ENCODE data around the gene KHDRBS2.

Gene KHDRBS2

GRCh38 chr6:61989616-61990015, 296.4 kb downstream of the KHDRBS2 start:
- no peak overlapping the region for H3K4me3 ChIP-seq (ENCODE audit: low read depth, low read length)
- no peak for TF ChIP-seq CTCF (IDR thresholded peaks at IDR 0.05; ENCODE audit: insufficient read depth, low read depth, low read length, missing control alignments)
- DNase-seq (ENCODE audit: low read depth) = no peak

GRCh38 chr6:61980622-61981021, 305.4 kb downstream of the KHDRBS2 start:
- H3K4me3 ChIP-seq (ENCODE audit: low read depth, low read length) = no peak overlapping the region
- DNase-seq (ENCODE audit: low read depth) = no peak
- no peak for TF ChIP-seq CTCF (IDR thresholded peaks at IDR 0.05; ENCODE audit: insufficient read depth, low read depth, low read length, missing control alignments)

GRCh38 chr6:61977947-61978346, 308.1 kb downstream of the KHDRBS2 start:
- no peak for DNase-seq (ENCODE audit: low read depth)
- no peak overlapping the region for H3K4me3 ChIP-seq (ENCODE audit: low read depth, low read length)
- no peak for TF ChIP-seq CTCF (IDR thresholded peaks at IDR 0.05; ENCODE audit: insufficient read depth, low read depth, low read length, missing control alignments)

DNA sequence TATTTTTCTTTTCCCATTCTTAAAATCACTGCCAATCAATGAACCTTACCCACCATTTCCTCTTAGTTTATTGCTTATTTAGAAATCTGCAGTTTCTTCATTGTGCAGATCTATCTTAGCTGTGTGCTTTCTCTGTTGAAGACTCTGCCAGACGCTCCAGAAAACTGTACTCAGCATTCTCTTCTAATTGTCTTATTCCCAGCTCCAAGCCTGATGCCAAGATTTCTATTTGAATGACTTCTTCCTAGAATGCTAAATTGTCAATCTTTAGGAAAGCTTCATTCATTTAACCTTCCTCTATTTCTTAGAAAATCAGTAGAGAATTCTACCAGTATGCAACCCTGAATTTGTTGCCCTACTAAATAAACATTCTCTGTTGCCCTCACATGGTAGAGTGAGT, 308.9 kb downstream of the KHDRBS2 start:
- no peak for TF ChIP-seq CTCF (IDR thresholded peaks at IDR 0.05; ENCODE audit: insufficient read depth, low read depth, low read length, missing control alignments)
- no peak overlapping the region for H3K4me3 ChIP-seq (ENCODE audit: low read depth, low read length)
- no peak for DNase-seq (ENCODE audit: low read depth)

DNA sequence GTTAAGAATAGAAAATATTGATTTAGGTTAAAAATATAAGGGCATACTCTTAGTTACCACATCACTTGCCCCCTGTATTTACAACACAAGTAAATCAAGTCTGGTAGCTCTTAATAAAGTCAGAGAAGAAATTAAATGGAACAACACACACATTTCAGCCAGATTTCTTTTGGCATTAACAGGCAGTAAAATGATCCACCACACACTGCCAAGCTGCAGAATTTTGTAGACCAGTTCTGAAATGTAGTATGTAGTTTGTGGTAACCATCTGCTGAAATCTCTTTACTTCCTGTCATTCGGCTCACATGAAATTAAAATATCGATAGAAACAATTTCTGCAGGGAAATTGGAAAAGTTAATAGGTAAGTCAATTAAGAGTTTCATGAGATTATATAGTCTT, 326.8 kb downstream of the KHDRBS2 start:
- TF ChIP-seq CTCF (IDR thresholded peaks at IDR 0.05; ENCODE audit: insufficient read depth, low read depth, low read length, missing control alignments) = no peak
- H3K4me3 ChIP-seq (ENCODE audit: low read depth, low read length) = no peak overlapping the region
- no peak for DNase-seq (ENCODE audit: low read depth)

- no peak overlapping the region for H3K4me3 ChIP-seq (ENCODE audit: low read depth, low read length)
- no peak for TF ChIP-seq CTCF (IDR thresholded peaks at IDR 0.05; ENCODE audit: insufficient read depth, low read depth, low read length, missing control alignments)
- no peak for DNase-seq (ENCODE audit: low read depth)
These were observed 332.2 kb downstream of the KHDRBS2 start for GRCh38 chr6:61953851-61954250.

DNA sequence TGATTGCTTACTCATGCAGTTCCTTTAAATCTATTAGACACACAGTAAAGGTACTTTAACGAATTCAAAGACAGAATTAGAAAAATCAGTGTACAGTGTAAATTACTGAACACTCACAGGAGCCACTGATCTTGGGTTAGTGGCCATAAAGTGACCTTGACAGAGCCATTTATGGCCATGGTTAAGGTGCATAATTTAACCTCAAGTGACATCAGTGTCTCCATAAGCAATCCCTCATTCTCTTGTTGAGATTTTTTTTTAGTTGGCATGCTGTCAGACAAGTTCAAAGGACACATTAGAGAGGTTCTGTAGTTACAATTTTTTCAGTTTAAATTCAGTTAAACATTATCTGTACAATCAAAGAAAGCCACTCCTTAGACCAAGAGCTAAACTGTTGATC, 334.4 kb downstream of the KHDRBS2 start:
- no peak for TF ChIP-seq CTCF (IDR thresholded peaks at IDR 0.05; ENCODE audit: insufficient read depth, low read depth, low read length, missing control alignments)
- H3K4me3 ChIP-seq (ENCODE audit: low read depth, low read length) = no peak overlapping the region
- DNase-seq (ENCODE audit: low read depth) = no peak
